ENCODE measurements around the gene KRT74. TPM values are rescaled to one million over a fixed set of nuclear protein-coding genes. Genes with fewer than 3 reads are reported as not detected.

KRT74 gene
- total and polyA plus RNA-seq, 2 of the 8 experiments (the other 6 are each of a cell fraction or from before 2014, with no cell fraction given): not detected

DNA sequence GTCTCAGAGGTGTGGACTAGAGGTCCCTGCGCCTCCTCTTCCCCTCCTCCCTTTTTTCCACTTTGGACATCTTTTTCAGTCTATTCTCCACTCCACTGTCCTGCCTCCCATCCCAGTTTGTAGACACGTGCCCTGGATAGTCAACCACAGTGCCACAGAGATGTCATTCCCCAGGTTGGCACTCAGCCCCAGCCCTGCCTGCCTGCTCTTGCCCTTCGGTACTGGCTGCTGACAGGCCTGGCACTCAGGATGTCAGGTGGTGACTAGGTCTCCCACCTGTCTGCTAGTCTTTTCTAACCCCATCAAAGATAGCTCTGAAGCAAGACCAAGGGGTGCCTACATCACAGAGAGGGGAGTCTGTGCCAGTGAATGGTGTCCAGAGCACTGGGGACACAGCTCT is 36.5 kb downstream of the KRT74 start:
- TF ChIP-seq CEBPB (IDR thresholded peaks at IDR 0.05; ENCODE audit: low read depth, low read length) (no peak), CREB1 (IDR thresholded peaks at IDR 0.05) (no peak), USF2 (IDR thresholded peaks at IDR 0.05; ENCODE audit: low read length) (no peak), KDM5A (IDR thresholded peaks at IDR 0.05; ENCODE audit: low read length) (no peak), SAP30 (IDR thresholded peaks at IDR 0.05; ENCODE audit: insufficient read depth, insufficient replicate concordance, low read length) (no peak), EGR1 (IDR thresholded peaks at IDR 0.05; ENCODE audit: borderline replicate concordance, low read depth, low read length) (no peak), SIRT6 (IDR thresholded peaks at IDR 0.05; ENCODE audit: low read length) (no peak), SP1 (IDR thresholded peaks at IDR 0.05; ENCODE audit: low read depth, low read length) (no peak)
- no peak overlapping the region for H3K4me3 ChIP-seq (ENCODE audit: extremely low read depth in 1 of 4, insufficient read depth in 2 of 4, low read depth in 3 of 4, low read length in 4 of 4)
- H3K23ac ChIP-seq (ENCODE audit: insufficient read length): no peak overlapping the region
- no peak for FAIRE-seq
- H2BK120ac ChIP-seq (replicated peaks; ENCODE audit: low read depth, low read length): no peak overlapping the region
- ChIA-PET POLR2A (ENCODE audit: partially characterized antibody) (no interaction called here), CTCF (ENCODE audit: partially characterized antibody) (interaction anchor here (0.8 to 4.9 kb wide), 7 partner anchors 13 to 154 kb away, joined by 3 to 19 read pairs (median 3); partner anchors contain the start of genes KRT5 and KRT71)
- no peaks in the 10 kb centered on the region for H3K23me2 ChIP-seq (ENCODE audit: low read depth, low read length)
- no peaks in the 10 kb centered on the region for H3K27me3 ChIP-seq (replicated peaks in 1 of 4; ENCODE audit: control insufficient read depth in 3 of 4, extremely low read depth in 1 of 4, insufficient read depth in 3 of 4, low read length in 3 of 4)
- H3K9ac ChIP-seq (replicated peaks in 1 of 4; ENCODE audit: extremely low read depth in 1 of 4, low read depth in 3 of 4, low read length in 3 of 4): no peak overlapping the region
- no peak overlapping the region for H2AK5ac ChIP-seq (ENCODE audit: low read depth, low read length)
- H4K5ac ChIP-seq (ENCODE audit: insufficient read length, low read depth, low read length): no peak overlapping the region
- 95% methylated on average over 3 of the region's 3 CpGs; no CpG with 5 or more reads in 1 of the 2 experiments for WGBS, 2 experiments (ENCODE audit: extremely low coverage in 1 of 2, insufficient coverage in 1 of 2, insufficient read length in 1 of 2, insufficient replicate concordance in 2 of 2, low coverage in 1 of 2, low lambda C conversion rate in 2 of 2, missing lambda C conversion rate in 1 of 2)
- H2BK12ac ChIP-seq (ENCODE audit: low read depth, low read length): no peak overlapping the region
- no peaks in the 10 kb centered on the region for H4K20me1 ChIP-seq (replicated peaks in 1 of 2; ENCODE audit: control insufficient read depth in 1 of 2, insufficient read depth in 2 of 2, low read length in 2 of 2)
- H2BK15ac ChIP-seq (ENCODE audit: low read length): no peak overlapping the region
- H4K91ac ChIP-seq (replicated peaks; ENCODE audit: insufficient read length, low read length): no peak overlapping the region
- H3K4ac ChIP-seq (replicated peaks; ENCODE audit: insufficient read length, low read depth, low read length): no peak overlapping the region
- H3K27ac ChIP-seq (ENCODE audit: low read depth, low read length): no peak overlapping the region
- no peak for DNase-seq (ENCODE audit: low read depth in 1 of 2, low spot score in 2 of 2)
- no peak overlapping the region for H3K14ac ChIP-seq (ENCODE audit: insufficient read length)
- H3K79me1 ChIP-seq (ENCODE audit: low read depth, low read length): no peaks in the 10 kb centered on the region
- H3K79me2 ChIP-seq (ENCODE audit: control insufficient read depth in 1 of 2, insufficient read depth in 2 of 2, low read length in 2 of 2): no peaks in the 10 kb centered on the region
- H4K8ac ChIP-seq (ENCODE audit: extremely low read depth, insufficient read depth, low read length): no peak overlapping the region
- no peak overlapping the region for H3K18ac ChIP-seq (ENCODE audit: extremely low read depth, low read length)
- H3K56ac ChIP-seq (replicated peaks; ENCODE audit: insufficient read length, low read depth, low read length): no peak overlapping the region
- H2BK20ac ChIP-seq (ENCODE audit: low read length): no peak overlapping the region
- H2BK5ac ChIP-seq (ENCODE audit: low read depth, low read length): no peak overlapping the region
- H3K36me3 ChIP-seq (ENCODE audit: control insufficient read depth in 2 of 4, insufficient read depth in 4 of 4, low read length in 3 of 4): no peaks in the 10 kb centered on the region
- no peak overlapping the region for H2AFZ ChIP-seq (ENCODE audit: low read length)
- no peaks in the 10 kb centered on the region for H3K4me1 ChIP-seq (replicated peaks in 1 of 4; ENCODE audit: control insufficient read depth in 3 of 4, insufficient read depth in 4 of 4, low read length in 3 of 4)
- no peak overlapping the region for H3K4me2 ChIP-seq (ENCODE audit: insufficient read depth in 1 of 2, low read depth in 2 of 2, low read length in 2 of 2)
- H3K9me3 ChIP-seq (ENCODE audit: insufficient read depth in 2 of 2, low read depth in 1 of 2, low read length in 1 of 2): no peaks in the 10 kb centered on the region
